ENCODE measurements around the gene LGALS13. TPM values are rescaled to one million over a fixed set of nuclear protein-coding genes. Genes with fewer than 3 reads are reported as not detected.

The LGALS13 gene
- polyA plus RNA-seq, 1 donor from 2014 or later = not detected

DNA sequence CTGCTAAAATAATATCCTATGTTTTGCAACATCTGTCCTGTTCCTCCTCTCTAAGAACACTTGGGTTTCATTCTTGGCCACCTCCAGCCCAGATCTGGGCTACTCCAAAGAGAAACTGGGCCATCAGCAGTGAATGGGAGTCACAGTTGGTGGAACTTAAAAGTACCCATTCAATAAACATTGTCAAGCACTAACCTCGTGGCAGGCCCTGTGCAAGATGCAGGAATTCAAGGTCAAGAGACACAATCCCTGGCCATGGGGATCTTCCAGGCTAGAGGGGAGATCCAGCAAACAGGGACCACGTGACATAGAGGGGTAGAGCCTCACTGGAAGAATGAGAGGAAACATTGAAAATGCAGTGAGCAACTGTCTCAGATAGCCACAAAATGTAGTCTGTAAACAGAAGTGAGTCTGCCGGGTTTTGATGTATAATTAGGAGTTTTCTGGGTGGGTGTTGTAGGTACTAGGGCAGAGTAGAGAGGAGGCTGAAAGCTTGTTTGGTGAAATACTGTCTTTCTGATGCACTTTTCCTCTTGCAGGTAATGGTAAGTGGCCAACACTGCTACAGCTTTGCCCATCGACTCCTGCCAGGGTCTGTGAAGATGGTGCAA, 47.5 kb upstream of the LGALS13 start:
- TF ChIP-seq POLR2AphosphoS5 (IDR thresholded peaks at IDR 0.05) = no peak
- TF ChIP-seq SMC3 (conservative IDR thresholded peaks at IDR 0.05; ENCODE audit: poor library complexity) = no peak
- no peak for TF ChIP-seq MXI1 (conservative IDR thresholded peaks at IDR 0.05; ENCODE audit: poor library complexity, severe bottlenecking)
- TF ChIP-seq, protein P1, sequence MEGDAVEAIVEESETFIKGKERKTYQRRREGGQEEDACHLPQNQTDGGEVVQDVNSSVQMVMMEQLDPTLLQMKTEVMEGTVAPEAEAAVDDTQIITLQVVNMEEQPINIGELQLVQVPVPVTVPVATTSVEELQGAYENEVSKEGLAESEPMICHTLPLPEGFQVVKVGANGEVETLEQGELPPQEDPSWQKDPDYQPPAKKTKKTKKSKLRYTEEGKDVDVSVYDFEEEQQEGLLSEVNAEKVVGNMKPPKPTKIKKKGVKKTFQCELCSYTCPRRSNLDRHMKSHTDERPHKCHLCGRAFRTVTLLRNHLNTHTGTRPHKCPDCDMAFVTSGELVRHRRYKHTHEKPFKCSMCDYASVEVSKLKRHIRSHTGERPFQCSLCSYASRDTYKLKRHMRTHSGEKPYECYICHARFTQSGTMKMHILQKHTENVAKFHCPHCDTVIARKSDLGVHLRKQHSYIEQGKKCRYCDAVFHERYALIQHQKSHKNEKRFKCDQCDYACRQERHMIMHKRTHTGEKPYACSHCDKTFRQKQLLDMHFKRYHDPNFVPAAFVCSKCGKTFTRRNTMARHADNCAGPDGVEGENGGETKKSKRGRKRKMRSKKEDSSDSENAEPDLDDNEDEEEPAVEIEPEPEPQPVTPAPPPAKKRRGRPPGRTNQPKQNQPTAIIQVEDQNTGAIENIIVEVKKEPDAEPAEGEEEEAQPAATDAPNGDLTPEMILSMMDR (IDR thresholded peaks at IDR 0.05; ENCODE audit: poor library complexity, severe bottlenecking) = no peak
- no peak for TF ChIP-seq EZH2 (IDR thresholded peaks at IDR 0.05; ENCODE audit: borderline replicate concordance, insufficient read depth, low read length, poor library complexity, severe bottlenecking)
- TF ChIP-seq, protein P2, sequence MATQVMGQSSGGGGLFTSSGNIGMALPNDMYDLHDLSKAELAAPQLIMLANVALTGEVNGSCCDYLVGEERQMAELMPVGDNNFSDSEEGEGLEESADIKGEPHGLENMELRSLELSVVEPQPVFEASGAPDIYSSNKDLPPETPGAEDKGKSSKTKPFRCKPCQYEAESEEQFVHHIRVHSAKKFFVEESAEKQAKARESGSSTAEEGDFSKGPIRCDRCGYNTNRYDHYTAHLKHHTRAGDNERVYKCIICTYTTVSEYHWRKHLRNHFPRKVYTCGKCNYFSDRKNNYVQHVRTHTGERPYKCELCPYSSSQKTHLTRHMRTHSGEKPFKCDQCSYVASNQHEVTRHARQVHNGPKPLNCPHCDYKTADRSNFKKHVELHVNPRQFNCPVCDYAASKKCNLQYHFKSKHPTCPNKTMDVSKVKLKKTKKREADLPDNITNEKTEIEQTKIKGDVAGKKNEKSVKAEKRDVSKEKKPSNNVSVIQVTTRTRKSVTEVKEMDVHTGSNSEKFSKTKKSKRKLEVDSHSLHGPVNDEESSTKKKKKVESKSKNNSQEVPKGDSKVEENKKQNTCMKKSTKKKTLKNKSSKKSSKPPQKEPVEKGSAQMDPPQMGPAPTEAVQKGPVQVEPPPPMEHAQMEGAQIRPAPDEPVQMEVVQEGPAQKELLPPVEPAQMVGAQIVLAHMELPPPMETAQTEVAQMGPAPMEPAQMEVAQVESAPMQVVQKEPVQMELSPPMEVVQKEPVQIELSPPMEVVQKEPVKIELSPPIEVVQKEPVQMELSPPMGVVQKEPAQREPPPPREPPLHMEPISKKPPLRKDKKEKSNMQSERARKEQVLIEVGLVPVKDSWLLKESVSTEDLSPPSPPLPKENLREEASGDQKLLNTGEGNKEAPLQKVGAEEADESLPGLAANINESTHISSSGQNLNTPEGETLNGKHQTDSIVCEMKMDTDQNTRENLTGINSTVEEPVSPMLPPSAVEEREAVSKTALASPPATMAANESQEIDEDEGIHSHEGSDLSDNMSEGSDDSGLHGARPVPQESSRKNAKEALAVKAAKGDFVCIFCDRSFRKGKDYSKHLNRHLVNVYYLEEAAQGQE (IDR thresholded peaks at IDR 0.05; ENCODE audit: borderline replicate concordance) = no peak
- TF ChIP-seq TAF1 (IDR thresholded peaks at IDR 0.05; ENCODE audit: low read depth) = no peak
- no peak for TF ChIP-seq RAD21 (conservative IDR thresholded peaks at IDR 0.05)
- no peak for TF ChIP-seq EP300 (conservative IDR thresholded peaks at IDR 0.05; ENCODE audit: poor library complexity, severe bottlenecking)
- H3K27ac ChIP-seq (ENCODE audit: low read length) = no peak overlapping the region
- no peaks in the 10 kb centered on the region for H3K27me3 ChIP-seq (ENCODE audit: insufficient read depth, low read depth, low read length)
- H3K9me2 ChIP-seq (ENCODE audit: insufficient read depth, low read length) = no peaks in the 10 kb centered on the region
- no peak overlapping the region for H3K9ac ChIP-seq (ENCODE audit: low read length)
- H3K36me3 ChIP-seq (ENCODE audit: insufficient read depth, low read length) = no peaks in the 10 kb centered on the region
- H3F3A ChIP-seq (ENCODE audit: insufficient read depth, low read length, poor library complexity, severe bottlenecking) = no peaks in the 10 kb centered on the region
- H2AFZ ChIP-seq (ENCODE audit: low read depth, low read length) = no peak overlapping the region
- no peaks in the 10 kb centered on the region for H3K79me2 ChIP-seq (replicated peaks; ENCODE audit: insufficient read depth, low read length)
- no peak overlapping the region for H3K4me3 ChIP-seq (ENCODE audit: low read length)
- H3K4me2 ChIP-seq (ENCODE audit: low read length) = no peak overlapping the region
- H4K20me1 ChIP-seq (ENCODE audit: insufficient read depth) = no peaks in the 10 kb centered on the region
- no peaks in the 10 kb centered on the region for H3K9me3 ChIP-seq (ENCODE audit: low read length)

- Histone ChIP-seq H3K27me3 (ENCODE audit: insufficient read depth, low read depth, low read length) (no peaks in the 10 kb centered on the region), H4K20me1 (ENCODE audit: insufficient read depth) (no peaks in the 10 kb centered on the region), H3K4me3 (ENCODE audit: low read length) (no peak overlapping the region), H3F3A (ENCODE audit: insufficient read depth, low read length, poor library complexity, severe bottlenecking) (no peaks in the 10 kb centered on the region), H3K36me3 (ENCODE audit: insufficient read depth, low read length) (no peaks in the 10 kb centered on the region), H3K9me3 (ENCODE audit: low read length) (no peaks in the 10 kb centered on the region), H3K79me2 (replicated peaks; ENCODE audit: insufficient read depth, low read length) (no peaks in the 10 kb centered on the region), H3K27ac (ENCODE audit: low read length) (no peak overlapping the region), H2AFZ (ENCODE audit: low read depth, low read length) (no peak overlapping the region), H3K9ac (ENCODE audit: low read length) (no peak overlapping the region), H3K9me2 (ENCODE audit: insufficient read depth, low read length) (no peaks in the 10 kb centered on the region), H3K4me2 (ENCODE audit: low read length) (no peak overlapping the region)
- TF ChIP-seq MXI1 (conservative IDR thresholded peaks at IDR 0.05; ENCODE audit: poor library complexity, severe bottlenecking) (no peak), EP300 (conservative IDR thresholded peaks at IDR 0.05; ENCODE audit: poor library complexity, severe bottlenecking) (no peak), TAF1 (IDR thresholded peaks at IDR 0.05; ENCODE audit: low read depth) (no peak), RAD21 (conservative IDR thresholded peaks at IDR 0.05) (no peak), SMC3 (conservative IDR thresholded peaks at IDR 0.05; ENCODE audit: poor library complexity) (no peak), EZH2 (IDR thresholded peaks at IDR 0.05; ENCODE audit: borderline replicate concordance, insufficient read depth, low read length, poor library complexity, severe bottlenecking) (no peak), POLR2AphosphoS5 (IDR thresholded peaks at IDR 0.05) (no peak)
- TF ChIP-seq, protein P1 (IDR thresholded peaks at IDR 0.05; ENCODE audit: poor library complexity, severe bottlenecking) = no peak
- TF ChIP-seq, protein P2 (IDR thresholded peaks at IDR 0.05; ENCODE audit: borderline replicate concordance) = no peak
These were observed 46.4 kb upstream of the LGALS13 start for GRCh38 chr19:39555883-39556282.
